Measurements from ENCODE around the gene CYP51A1.

The CYP51A1 gene

DNA sequence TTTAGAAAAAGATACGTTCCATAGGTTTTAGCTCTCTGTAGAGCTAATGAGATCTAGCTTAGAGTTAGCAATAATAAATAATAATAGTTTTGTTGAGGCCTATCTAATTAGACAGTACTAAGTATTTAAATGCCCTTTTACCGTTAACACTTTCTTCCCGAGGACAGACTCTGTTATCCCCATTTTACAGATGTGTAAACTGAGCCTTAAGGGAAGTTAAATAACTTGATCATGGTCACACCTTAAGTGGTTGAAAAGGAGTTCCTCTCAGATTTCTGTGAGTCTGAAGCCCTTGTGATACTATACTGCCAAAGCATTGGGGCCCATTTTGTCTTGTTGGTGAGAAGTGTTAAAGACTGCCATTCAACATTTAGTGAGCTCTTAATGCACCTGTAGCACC is 61.6 kb downstream of the CYP51A1 start:
- TF ChIP-seq, protein P1, sequence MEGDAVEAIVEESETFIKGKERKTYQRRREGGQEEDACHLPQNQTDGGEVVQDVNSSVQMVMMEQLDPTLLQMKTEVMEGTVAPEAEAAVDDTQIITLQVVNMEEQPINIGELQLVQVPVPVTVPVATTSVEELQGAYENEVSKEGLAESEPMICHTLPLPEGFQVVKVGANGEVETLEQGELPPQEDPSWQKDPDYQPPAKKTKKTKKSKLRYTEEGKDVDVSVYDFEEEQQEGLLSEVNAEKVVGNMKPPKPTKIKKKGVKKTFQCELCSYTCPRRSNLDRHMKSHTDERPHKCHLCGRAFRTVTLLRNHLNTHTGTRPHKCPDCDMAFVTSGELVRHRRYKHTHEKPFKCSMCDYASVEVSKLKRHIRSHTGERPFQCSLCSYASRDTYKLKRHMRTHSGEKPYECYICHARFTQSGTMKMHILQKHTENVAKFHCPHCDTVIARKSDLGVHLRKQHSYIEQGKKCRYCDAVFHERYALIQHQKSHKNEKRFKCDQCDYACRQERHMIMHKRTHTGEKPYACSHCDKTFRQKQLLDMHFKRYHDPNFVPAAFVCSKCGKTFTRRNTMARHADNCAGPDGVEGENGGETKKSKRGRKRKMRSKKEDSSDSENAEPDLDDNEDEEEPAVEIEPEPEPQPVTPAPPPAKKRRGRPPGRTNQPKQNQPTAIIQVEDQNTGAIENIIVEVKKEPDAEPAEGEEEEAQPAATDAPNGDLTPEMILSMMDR (IDR thresholded peaks at IDR 0.05; ENCODE audit: control insufficient read depth, insufficient read depth, low read depth, low read length, missing control alignments), result no peak
- DNase-seq (ENCODE audit: low read depth), result no peak
- H3K4me3 ChIP-seq (ENCODE audit: control insufficient read depth, low read depth, low read length), result no peak overlapping the region

DNA sequence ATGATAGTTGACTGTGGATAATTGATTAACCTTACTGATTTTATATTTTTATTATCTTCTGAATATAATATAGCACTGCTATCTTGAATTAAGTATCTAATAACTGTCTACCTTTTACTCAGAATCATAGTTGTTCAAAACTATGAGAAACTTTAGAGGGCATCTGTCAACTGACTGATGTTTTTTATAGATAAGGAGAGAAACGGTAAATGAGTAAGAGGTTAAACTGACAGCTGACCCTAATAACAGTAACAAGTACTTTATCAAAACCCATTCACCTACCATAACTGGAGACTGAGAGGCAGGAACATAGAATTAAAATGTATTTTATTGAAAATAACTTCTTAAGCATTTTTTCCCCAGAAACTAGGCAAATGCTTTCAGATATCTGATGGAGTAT is 62.2 kb downstream of the CYP51A1 start:
- TF ChIP-seq, protein P1 (IDR thresholded peaks at IDR 0.05; ENCODE audit: control insufficient read depth, insufficient read depth, low read depth, low read length, missing control alignments), result no peak
- no peak for DNase-seq (ENCODE audit: low read depth)
- H3K4me3 ChIP-seq (ENCODE audit: control insufficient read depth, low read depth, low read length), result no peak overlapping the region

DNA sequence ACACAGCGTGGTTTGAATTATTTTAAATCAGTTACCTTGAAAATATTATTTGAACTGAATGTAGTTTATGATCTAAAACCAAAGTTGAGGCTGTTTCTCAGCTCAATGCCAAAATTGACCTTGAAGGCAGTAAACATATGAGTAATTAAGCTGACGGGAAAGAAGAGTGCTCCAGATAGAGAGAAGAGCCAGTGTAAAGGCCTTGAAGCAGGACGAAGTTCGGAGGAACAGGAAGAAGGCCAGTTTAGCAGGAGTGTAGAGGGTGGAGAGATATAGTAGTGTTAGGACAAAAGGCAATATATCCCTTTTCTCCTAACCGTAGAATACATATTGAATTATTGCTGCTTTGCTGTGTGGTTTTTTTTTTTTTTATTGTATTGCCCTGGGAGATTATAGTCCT is 63.2 kb downstream of the CYP51A1 start:
- no peak overlapping the region for H3K4me3 ChIP-seq (ENCODE audit: control insufficient read depth, low read depth, low read length)
- DNase-seq (ENCODE audit: low read depth), result no peak
- TF ChIP-seq, protein P1 (IDR thresholded peaks at IDR 0.05; ENCODE audit: control insufficient read depth, insufficient read depth, low read depth, low read length, missing control alignments), result no peak

DNA sequence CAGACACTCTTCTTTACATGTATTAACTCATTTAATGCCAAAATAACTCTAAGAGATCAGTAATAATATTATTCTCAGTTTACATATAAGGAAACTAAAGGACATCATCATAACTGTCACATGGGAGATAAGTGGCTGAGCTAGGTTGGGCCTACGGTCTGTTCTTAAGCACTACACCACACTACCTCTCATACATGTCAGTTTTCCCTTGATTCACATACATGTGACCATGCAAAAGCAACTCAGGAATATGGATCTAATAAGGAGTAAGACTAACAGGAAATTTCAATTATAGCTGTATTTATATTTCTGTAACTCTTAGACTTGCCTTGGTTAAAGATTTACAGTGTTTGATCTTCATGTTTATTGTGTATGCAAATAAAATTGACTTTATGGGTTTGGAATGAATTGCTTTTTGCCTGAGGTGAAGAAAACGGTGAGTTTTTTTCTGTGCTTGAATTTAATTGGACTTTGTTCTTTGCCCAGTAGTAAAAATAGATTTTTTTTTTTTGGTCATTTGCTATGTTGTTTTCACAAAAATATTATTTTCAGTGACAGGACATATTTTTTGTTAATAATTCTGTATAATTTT is 69.7 kb downstream of the CYP51A1 start:
- H3K4me3 ChIP-seq (ENCODE audit: control insufficient read depth, low read depth, low read length), result no peak overlapping the region
- TF ChIP-seq, protein P1 (IDR thresholded peaks at IDR 0.05; ENCODE audit: control insufficient read depth, insufficient read depth, low read depth, low read length, missing control alignments), result no peak
- DNase-seq (ENCODE audit: low read depth), result no peak

Measured in AG09309 (cell line).